Hepatocyte (in vitro differentiated cells): ENCODE results near the gene CCNF. TPM values are rescaled to one million over a fixed set of nuclear protein-coding genes. Genes with fewer than 3 reads are reported as not detected.
A peak's percentile ranks its signal among the peaks of the same experiment; 100 is the strongest.

ENCODE experiments used
- DNase-seq: peaks from one replicate; pipeline ENCODE4 v3.0.0-alpha.2; 2016; ENCODE audit warnings: low spot score
- H2AFZ ChIP-seq: fragments of 200-600 bp; sonication (generic); 2 replicates; pipeline ENCODE4 v1.6.0; 2016; ENCODE audit warnings: antibody characterized with exemption, mild to moderate bottlenecking
- H3K27ac ChIP-seq: fragments of 200-600 bp; sonication (generic); 2 replicates; pipeline ENCODE4 v1.5.1; 2016; ENCODE audit warnings: mild to moderate bottlenecking
- H3K27me3 ChIP-seq: fragments of 200-600 bp; sonication (generic); 2 replicates; pipeline ENCODE4 v1.6.1; 2016
- H3K36me3 ChIP-seq: fragments of 200-600 bp; sonication (generic); replicated peaks from 2 replicates; pipeline ENCODE4 v1.5.1; 2016; ENCODE audit warnings: low read depth; ENCODE audit not compliant: insufficient read depth
- H3K4me1 ChIP-seq: fragments of 200-600 bp; sonication (generic); 2 replicates; pipeline ENCODE4 v1.5.1; 2016; ENCODE audit warnings: mild to moderate bottlenecking, moderate library complexity; ENCODE audit not compliant: insufficient read depth
- H3K4me2 ChIP-seq: fragments of 200-600 bp; sonication (generic); 2 replicates; pipeline ENCODE4 v1.6.0; 2016
- H3K4me3 ChIP-seq: fragments of 200-600 bp; sonication (generic); 2 replicates; pipeline ENCODE4 v1.5.1; 2016; ENCODE audit warnings: mild to moderate bottlenecking
- H3K79me2 ChIP-seq: fragments of 200-600 bp; sonication (generic); 2 replicates; pipeline ENCODE4 v1.6.0; 2017; ENCODE audit warnings: mild to moderate bottlenecking
- H3K9me2 ChIP-seq: fragments of 200-600 bp; sonication (generic); replicated peaks from 2 replicates; pipeline ENCODE4 v1.6.0; 2017; ENCODE audit warnings: mild to moderate bottlenecking; ENCODE audit not compliant: insufficient read depth
- H3K9me3 ChIP-seq: fragments of 200-600 bp; sonication (generic); 2 replicates; pipeline ENCODE4 v1.5.1; 2016; ENCODE audit warnings: low read depth, mild to moderate bottlenecking
- H4K20me1 ChIP-seq: fragments of 200-600 bp; sonication (generic); 2 replicates; pipeline ENCODE4 v1.6.0; 2016; ENCODE audit warnings: mild to moderate bottlenecking; ENCODE audit not compliant: insufficient read depth, poor library complexity, severe bottlenecking
- CTCF ChIP-seq: fragments of 200-600 bp; sonication (generic); IDR thresholded peaks from 2 replicates; pipeline ENCODE4 v1.5.1; 2016; ENCODE audit warnings: antibody characterized with exemption, mild to moderate bottlenecking; ENCODE audit not compliant: poor library complexity
- EZH2 ChIP-seq: fragments of 200-600 bp; sonication (generic); IDR thresholded peaks from 2 replicates; pipeline ENCODE4 v1.6.1; 2016; ENCODE audit warnings: antibody characterized with exemption, mild to moderate bottlenecking, borderline replicate concordance
- EZH2phosphoT487 ChIP-seq: fragments of 200-600 bp; sonication (generic); IDR thresholded peaks from one replicate; pipeline ENCODE4 v1.6.1; 2018; ENCODE audit warnings: antibody characterized with exemption, mild to moderate bottlenecking, low read depth, moderate library complexity; ENCODE audit not compliant: unreplicated experiment, severe bottlenecking
- WGBS: methylation state at CpG from one replicate; pipeline ENCODE4 v1.1.6; 2016; ENCODE audit warnings: low lambda C conversion rate; ENCODE audit errors: missing lambda C conversion rate; 5-methylcytosine and 5-hydroxymethylcytosine counted together
- polyA plus RNA-seq: library from polyadenylated mRNA; unstranded; fragments of >200 nt; fragmentation: Nextera tagmentation; extraction: Ambion mirVana; gene quantifications from 2 replicates; pipeline ENCODE4 v1.2.1, GENCODE V29; 2016
- total RNA-seq: library from RNA; depleted of rRNA; stranded (reverse); fragments of >200 nt; gene quantifications from 2 replicates; pipeline ENCODE4 v1.2.3, GENCODE V29; 2014

The CCNF gene
- total and polyA plus RNA-seq, 2 experiments from 2014 or later = 4.7 to 6.5 TPM

DNA sequence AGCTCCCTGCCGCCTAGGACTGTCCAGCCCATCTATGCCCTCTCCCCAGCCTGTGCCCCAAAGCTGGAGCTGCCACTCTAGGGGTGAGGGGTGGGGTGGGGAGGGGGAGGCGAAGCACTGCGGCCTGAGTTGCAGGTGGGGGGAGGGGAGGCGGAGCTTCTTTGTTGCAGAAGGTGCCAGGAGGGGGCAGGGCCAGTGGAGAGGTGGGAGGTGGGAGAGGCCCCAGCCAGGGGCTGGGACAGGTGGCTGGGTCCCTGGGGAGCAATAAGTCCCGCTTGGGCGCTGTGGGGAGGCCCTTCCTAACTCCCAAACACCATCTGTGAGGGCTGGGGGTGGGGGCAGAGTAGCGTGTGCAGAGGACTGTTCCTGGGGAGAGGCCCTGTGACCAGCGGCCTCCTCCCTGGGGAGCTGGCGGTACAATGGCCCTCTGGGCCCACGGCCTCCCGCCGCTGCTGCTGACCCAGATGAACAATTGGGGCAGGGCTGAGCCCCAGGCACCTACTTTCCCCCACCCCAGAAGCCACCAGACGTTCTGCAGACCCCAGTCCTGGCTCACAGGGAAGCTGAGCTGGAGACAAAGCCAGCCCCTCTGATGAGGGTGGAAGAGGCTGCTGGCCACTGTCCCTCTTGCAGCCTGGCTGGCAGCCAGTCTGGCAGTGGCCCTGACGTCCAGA, 39.6 kb downstream of the CCNF start:
- Histone ChIP-seq H3K4me2 (peak overlapping the region; percentile 98), H3K36me3 (no peaks in the 10 kb centered on the region), H3K27ac (peak overlapping the region; percentile 93), H3K9me2 (no peaks in the 10 kb centered on the region), H3K79me2 (peaks cover 5% of the 10 kb centered on the region), H3K4me3 (peak overlapping the region; percentile 72), H3K27me3 (peaks cover 8% of the 10 kb centered on the region), H4K20me1 (no peaks in the 10 kb centered on the region), H2AFZ (no peak overlapping the region), H3K4me1 (peaks cover 58% of the 10 kb centered on the region), H3K9me3 (no peaks in the 10 kb centered on the region)
- 25% methylated on average over 8 of the region's 14 CpGs for WGBS
- no peak for DNase-seq
- TF ChIP-seq EZH2 = no peak
- TF ChIP-seq CTCF = no peak
- no peak for TF ChIP-seq EZH2phosphoT487

- Histone ChIP-seq H3K27ac (peak overlapping the region; percentile 93), H3K79me2 (peaks cover 5% of the 10 kb centered on the region), H3K4me3 (no peak overlapping the region), H3K36me3 (no peaks in the 10 kb centered on the region), H3K9me3 (no peaks in the 10 kb centered on the region), H2AFZ (no peak overlapping the region), H3K27me3 (peaks cover 8% of the 10 kb centered on the region), H3K9me2 (no peaks in the 10 kb centered on the region), H3K4me2 (peak overlapping the region; percentile 98), H3K4me1 (peaks cover 58% of the 10 kb centered on the region), H4K20me1 (no peaks in the 10 kb centered on the region)
- WGBS = 79% methylated on average over 16 of the region's 16 CpGs
- TF ChIP-seq EZH2 = no peak
- no peak for TF ChIP-seq CTCF
- no peak for TF ChIP-seq EZH2phosphoT487
- DNase-seq = no peak
Measured at GRCh38 chr16:2469399-2470233, 40.4 kb downstream of the CCNF start.

DNA sequence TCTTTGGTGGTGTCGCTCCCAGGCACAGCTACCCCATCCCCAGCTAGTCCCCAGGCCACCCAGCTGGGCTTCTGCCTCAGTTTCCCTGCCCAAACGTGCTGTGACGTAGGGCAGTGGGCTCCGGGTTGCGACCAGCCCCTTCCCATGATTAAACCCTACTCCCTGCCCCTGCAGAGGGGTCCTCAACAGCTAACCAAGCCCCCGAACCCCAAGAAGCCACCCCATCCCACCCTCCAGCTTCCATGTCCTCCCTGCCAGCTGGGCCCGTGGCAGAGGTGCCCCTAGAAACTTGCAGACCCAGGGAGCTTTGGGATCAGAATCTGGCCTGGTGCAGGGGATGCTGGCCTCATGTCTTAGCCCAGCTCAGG, 41.0 kb downstream of the CCNF start:
- no peak for DNase-seq
- 97% methylated on average over 3 of the region's 7 CpGs for WGBS
- no peak overlapping the region for H3K4me2 ChIP-seq
- H3K79me2 ChIP-seq = peaks cover 5% of the 10 kb centered on the region
- no peaks in the 10 kb centered on the region for H3K9me3 ChIP-seq
- H2AFZ ChIP-seq = no peak overlapping the region
- H3K27ac ChIP-seq = peak overlapping the region; percentile 93
- no peak overlapping the region for H3K4me3 ChIP-seq
- no peaks in the 10 kb centered on the region for H3K36me3 ChIP-seq
- no peaks in the 10 kb centered on the region for H3K9me2 ChIP-seq
- peaks cover 8% of the 10 kb centered on the region for H3K27me3 ChIP-seq
- H3K4me1 ChIP-seq = peaks cover 58% of the 10 kb centered on the region
- H4K20me1 ChIP-seq = no peaks in the 10 kb centered on the region
- TF ChIP-seq EZH2 = no peak
- TF ChIP-seq CTCF = no peak
- TF ChIP-seq EZH2phosphoT487 = no peak
